Kidney glomerular epithelial cell (primary cell): ENCODE measurements around the gene PKM.

Experiments used
- DNase-seq: peaks from one replicate; lab custom pipeline; 2025; lab: John Stamatoyannopoulos, UW

The PKM gene

GRCh38 chr15:72235298-72235697 lies 4.3 kb upstream of the PKM start:
- no peak for DNase-seq

DNA sequence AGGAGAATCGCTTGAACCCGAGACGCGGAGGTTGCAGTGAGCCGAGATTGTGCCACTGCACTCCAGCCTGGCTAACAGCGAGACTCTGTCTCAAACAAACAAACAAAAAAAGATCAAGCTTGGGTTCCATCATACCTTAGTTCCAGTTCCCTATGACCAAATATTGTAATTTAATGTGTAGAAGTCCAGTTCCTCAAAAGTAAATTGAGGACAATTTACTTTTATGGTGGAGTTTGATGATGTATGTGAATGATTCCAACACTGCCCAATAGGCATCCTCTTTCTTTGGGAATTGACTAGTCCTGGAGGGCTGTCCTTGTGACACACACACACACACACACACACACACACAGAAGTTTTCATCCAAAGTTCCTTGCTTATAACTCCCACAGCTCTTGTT lies 2.8 kb upstream of the PKM start:
- no peak for DNase-seq

DNA sequence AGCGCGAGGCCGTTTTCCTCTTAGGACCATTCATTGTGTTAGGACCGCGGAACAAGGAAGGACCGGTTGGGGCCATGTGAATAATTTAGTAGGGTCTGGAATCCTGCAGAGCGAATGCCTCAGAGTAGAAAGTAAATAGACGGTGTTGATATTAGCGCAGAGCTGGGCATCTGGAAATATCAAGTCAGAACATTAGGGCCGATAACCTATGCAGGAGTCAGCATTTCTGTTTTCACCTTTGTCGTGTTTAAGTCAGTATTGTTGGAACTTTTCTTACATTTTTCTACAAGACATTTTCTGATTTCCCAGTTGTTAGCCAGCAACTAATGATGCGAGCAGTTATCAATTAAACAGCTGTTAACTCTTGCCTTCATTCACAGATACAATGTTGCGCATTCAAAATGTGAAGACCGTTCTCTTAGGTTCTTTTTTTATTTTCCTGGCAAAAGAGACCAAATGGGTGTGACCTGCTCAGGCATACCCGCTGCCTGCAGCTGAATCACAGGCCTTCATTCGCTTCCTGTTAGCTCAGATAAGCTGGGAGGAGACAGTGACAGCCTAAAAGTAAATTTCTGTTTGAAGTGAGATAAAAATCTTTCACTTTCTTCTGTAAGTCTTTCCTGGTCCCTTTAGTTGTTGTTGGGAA lies 966 bp upstream of the PKM start:
- peak; percentile 64 for DNase-seq

- DNase-seq: peak; percentile 72
Observed at GRCh38 chr15:72230197-72231065, 559 bp downstream of the PKM start.

DNA sequence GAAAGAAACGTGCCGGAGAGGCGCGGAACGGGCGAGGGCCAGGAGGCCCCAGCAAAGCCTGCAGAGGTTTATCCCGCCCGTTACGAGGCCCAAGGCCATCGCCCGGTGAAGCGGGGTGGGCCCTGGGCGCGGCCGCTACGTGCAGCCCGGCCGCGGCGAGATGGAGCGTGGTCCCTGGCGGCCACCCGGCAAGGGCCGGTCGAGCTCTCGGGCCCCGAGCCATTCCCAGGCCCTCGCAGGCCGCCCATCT lies 1.1 kb downstream of the PKM start:
- DNase-seq: no peak

DNA sequence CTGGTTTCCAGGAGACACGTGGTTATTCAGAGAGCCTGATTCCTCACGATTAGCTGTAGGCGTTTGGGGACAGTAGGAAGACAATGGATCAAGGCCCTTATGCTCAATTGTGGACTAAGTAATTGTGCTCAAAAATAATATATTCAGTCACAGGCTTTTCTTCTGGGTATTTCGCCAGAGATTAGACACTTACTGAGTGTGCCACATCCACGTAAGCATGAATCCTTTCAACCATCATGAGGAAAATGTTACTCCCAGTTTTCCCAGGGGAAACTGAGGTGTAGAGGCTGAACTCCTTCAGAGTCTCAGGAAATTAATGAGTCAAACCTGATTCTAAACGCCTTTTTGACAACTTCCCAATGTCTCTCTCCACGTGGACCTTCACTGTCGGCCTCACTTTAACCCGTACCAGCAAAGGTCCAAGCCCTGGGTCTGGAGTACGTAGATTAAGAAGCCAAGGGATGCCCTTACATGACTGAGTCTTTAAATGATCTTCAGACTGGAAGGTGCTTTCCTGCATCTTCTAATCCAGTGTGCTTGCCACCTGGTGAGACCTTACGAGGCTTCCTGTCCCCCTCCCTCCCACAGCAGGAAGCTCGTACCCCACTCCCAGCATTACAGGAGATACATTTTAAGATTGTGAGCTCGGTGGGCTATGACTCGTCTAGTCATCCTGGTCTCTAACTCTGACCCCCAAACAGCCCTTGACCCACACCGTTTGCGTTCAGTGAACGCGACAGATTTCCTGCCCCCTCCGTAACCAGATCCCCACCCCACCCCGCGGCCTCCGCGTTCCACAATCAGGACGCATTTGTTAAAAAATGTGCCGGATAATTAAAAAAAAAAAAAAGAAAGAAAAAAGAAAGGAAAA lies 1.7 kb downstream of the PKM start:
- DNase-seq: no peak

DNA sequence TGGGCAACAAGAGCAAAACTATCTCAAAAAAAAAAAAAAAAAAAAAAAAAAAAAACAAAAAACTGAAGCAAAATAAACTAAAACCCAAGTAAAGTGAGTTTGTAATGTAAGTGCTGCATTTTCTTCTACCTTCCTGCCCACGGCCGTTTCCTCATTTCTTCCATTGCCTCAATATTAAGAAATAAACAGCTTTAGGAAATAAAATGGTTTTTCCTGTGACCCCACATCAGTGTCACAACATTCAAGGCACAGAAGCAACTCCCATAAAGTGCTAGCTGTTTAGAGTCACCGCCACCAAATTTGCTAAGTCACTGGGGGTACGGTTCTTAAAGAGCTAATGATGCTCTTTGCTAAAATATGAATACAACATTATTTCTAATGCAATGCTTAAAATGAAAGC lies 3.3 kb downstream of the PKM start:
- no peak for DNase-seq

DNA sequence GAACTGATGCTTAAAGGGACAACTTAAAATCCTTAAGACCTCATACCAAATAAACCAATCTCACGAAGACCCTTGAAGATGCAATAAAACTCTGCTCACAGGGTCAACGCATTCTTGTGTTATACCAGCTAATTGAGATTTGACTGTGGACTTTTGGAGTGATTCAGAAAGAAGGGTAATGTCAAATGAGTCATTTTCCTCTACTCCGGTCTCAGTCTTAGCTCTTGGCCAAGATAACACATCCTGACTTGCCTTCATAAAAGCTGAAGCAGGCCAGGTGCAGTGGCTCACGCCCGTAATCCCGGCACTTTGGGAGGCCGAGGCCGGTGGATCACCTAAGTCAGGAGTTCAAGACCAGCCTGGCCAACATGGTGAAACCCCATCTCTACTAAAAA lies 3.8 kb downstream of the PKM start:
- DNase-seq: peak; percentile 72

GRCh38 chr15:72223278-72223677 lies 7.7 kb downstream of the PKM start:
- DNase-seq: no peak

GRCh38 chr15:72222393-72222792 lies 8.6 kb downstream of the PKM start:
- DNase-seq: peak; percentile 66

- DNase-seq: no peak
Observed at GRCh38 chr15:72220687-72221086, 10.3 kb downstream of the PKM start.

DNA sequence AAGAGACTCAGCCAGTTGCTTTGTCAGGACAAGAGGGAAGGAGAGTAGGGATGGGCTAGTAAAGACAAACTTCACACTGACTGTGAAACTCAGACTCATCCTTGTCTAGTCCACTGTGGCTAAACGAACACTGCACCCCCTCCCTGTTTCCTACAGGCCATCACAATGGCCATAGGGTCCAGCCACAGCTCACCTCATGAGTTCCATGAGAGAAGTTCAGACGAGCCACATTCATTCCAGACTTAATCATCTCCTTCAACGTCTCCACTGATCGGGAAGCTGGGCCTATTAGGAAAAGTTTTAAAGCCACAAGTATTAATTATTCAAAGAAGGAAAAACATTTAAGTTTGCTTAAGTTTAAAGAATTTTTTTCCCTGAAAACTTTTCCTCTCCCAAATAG lies 13.8 kb downstream of the PKM start:
- no peak for DNase-seq

DNA sequence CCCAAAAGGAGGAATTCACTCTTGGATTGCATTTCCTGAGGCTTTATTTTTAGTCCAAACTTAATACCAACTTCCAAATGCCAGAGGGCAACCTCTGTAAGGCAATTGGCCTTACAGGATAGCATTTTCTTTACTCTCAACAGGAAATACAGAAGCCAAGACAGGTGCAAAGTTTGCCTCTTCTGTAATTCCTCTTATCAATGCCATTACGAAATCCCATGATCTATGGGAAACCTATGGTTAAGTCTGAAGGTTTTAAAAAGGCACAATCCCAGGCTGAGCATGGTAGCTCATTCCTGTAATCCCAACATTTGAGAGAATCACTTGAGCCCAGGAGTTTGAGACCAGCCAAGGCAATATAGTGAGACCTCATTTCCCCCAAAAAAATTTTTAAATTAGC lies 14.9 kb downstream of the PKM start:
- no peak for DNase-seq

- no peak for DNase-seq
Observed at GRCh38 chr15:72207558-72208085, 23.4 kb downstream of the PKM start.

DNA sequence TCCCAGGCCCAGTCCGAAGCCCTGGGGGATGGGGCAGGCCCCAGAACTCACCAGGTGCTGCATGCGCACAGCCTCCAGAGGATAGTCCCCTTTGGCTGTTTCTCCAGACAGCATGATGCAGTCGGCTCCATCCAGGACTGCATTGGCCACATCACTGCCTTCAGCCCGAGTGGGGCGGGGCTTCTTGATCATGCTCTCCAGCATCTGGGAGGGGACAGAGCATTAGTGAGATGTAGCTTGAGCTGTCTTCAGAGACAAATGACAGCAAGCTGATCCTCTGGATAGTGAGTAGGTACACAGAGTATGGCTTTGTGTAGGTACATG lies 24.4 kb downstream of the PKM start:
- no peak for DNase-seq

DNA sequence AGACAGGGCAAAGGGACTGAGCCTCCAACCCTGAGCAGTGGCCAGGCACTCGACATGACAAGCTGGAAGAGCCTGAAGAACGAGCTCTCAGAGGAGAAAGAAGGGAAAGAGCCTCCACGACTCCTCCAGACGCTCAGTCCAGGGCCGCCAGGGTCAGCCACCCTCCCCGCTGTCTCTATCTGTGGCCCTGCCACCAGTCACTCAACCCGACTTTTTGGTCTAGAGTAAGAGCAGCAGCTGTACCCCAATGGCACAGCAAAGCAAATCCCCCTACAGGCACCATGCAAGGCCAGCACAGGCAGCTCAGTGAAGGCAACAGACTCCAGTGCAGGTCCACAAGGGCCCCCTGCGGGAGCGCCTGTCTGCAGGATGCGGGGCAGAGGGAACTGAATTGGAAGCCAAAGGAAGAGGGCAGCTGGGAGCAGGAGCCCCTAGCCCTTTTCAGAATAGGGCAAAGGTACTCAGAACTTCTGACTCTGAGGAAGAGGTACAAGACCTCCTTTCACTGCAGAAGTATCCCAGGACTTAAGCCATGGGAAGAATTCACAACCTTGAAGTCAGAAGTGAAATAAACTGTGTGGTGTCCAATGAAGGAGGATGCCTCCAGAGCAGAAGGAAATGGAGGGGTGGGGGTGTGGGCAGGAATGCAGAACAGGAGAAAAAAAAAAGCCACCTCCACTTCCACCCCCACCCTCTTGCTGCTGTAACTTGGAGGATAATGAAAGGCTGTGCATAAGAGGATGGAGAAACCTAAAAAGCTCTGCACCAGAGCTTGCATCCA lies 24.9 kb downstream of the PKM start:
- DNase-seq: no peak

DNA sequence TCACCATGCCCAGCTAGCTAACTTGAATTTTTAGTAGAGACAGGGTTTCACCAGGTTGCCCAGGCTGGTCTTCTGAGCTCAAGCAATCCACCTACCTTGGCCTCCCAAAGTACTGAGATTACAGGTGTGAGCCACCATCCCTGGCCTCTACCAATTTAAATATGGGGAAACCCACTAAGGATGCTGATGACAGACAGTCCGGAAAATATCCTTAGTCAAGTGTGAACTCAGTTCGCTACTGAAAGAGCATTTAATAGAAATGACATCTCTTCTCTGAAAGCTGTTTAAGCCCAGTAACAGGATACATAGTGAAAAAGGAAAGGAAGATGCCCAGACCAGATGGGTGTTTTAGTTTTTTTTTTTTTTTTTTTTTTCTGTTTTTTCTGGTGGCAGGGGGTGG lies 25.7 kb downstream of the PKM start:
- DNase-seq: no peak

DNA sequence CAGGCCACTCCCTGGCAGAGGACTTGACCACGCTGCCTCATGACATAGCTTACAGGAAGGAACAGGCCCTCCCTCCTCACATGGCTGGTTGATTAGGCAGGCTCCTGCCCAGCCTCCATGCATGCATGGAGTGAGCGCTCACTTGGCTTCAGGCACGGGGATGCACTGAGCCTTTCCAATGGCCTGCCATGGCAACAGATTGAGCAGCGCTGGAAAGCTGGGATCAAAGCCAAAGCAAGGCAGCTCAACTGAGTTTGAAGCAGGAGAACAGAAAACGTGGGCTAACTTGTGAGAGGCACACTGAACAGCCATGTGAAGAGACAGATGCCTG lies 27.5 kb downstream of the PKM start:
- peak; percentile 77 for DNase-seq

- DNase-seq: no peak
Observed at GRCh38 chr15:72202801-72203506, 28.0 kb downstream of the PKM start.

GRCh38 chr15:72202302-72202701 lies 28.7 kb downstream of the PKM start:
- no peak for DNase-seq

DNA sequence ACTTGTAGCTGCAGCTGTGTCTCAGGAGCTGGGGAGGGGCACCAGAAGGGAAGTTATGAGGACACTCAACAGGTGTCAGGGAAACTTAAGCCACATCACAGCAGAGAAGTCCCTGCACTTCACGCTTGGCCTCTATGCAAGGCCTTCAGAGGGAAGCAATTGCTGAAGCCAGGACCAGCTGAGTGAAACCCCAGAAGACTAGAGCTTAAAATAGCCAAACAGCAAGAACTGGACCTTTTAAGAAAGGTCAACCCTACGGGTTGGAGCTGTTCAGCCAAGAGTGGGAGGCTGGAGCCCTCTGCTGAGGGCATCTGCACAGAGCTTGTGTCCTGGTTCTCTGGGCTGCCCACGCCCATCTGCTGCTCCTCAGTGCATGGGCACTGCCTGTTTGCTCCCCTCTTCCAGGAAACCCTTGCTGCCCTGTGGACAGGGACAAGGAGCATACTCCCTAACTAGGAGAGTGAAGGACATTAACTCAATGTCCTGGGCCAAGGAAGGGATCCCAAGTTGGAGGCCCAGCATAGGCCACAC lies 29.5 kb downstream of the PKM start:
- no peak for DNase-seq
